HG02798 (cell line): ENCODE results near the gene STT3B.
A peak's percentile ranks its signal among the peaks of the same experiment; 100 is the strongest.
"Not testable (repeated sequence)": the region's sequence is repeated elsewhere in the genome, so short reads cannot be mapped to it uniquely, and the experiment has no call there.

Experiments
- ATAC-seq: cut with Tn5 transposase; IDR thresholded peaks from one replicate; pipeline ENCODE4 v1.9.1; 2021; ENCODE audit warnings: mild to moderate bottlenecking; ENCODE audit not compliant: unreplicated experiment, poor library complexity

The STT3B gene

GRCh38 chr3:31581660-31582059 is 48.9 kb downstream of the STT3B start:
- ATAC-seq: no peak

GRCh38 chr3:31589228-31589627 is 56.5 kb downstream of the STT3B start:
- no peak for ATAC-seq

GRCh38 chr3:31590650-31591049 is 57.9 kb downstream of the STT3B start:
- ATAC-seq: no peak

GRCh38 chr3:31592764-31593163 is 60.0 kb downstream of the STT3B start:
- ATAC-seq: no peak

GRCh38 chr3:31596176-31596575 is 63.5 kb downstream of the STT3B start:
- no peak for ATAC-seq

GRCh38 chr3:31600431-31600830 is 67.7 kb downstream of the STT3B start:
- no peak for ATAC-seq

- not testable (repeated sequence) for ATAC-seq
Observed at GRCh38 chr3:31605333-31605732, 72.6 kb downstream of the STT3B start.

- no peak for ATAC-seq
Observed at GRCh38 chr3:31606453-31606852, 73.7 kb downstream of the STT3B start.

- no peak for ATAC-seq
Observed at GRCh38 chr3:31610700-31611275, 78.1 kb downstream of the STT3B start.

GRCh38 chr3:31613177-31613576 is 80.5 kb downstream of the STT3B start:
- ATAC-seq: no peak

- no peak for ATAC-seq
Observed at GRCh38 chr3:31613654-31614053, 80.9 kb downstream of the STT3B start.

- no peak for ATAC-seq
Observed at GRCh38 chr3:31614162-31614921, 81.6 kb downstream of the STT3B start.

GRCh38 chr3:31615071-31615875 is 82.5 kb downstream of the STT3B start:
- ATAC-seq: no peak

GRCh38 chr3:31616711-31617110 is 84.0 kb downstream of the STT3B start:
- no peak for ATAC-seq

- ATAC-seq: peak; percentile 31
Observed at GRCh38 chr3:31620656-31621055, 87.9 kb downstream of the STT3B start.

- no peak for ATAC-seq
Observed at GRCh38 chr3:31621314-31621713, 88.6 kb downstream of the STT3B start.

- peak; percentile 79 for ATAC-seq
Observed at GRCh38 chr3:31622636-31623288, 90.0 kb downstream of the STT3B start.

GRCh38 chr3:31624083-31624709 is 91.5 kb downstream of the STT3B start:
- peak; percentile 56 for ATAC-seq

GRCh38 chr3:31625358-31625757 is 92.6 kb downstream of the STT3B start:
- ATAC-seq: no peak

GRCh38 chr3:31629054-31629453 is 96.3 kb downstream of the STT3B start:
- ATAC-seq: peak; percentile 39
